Measurements from ENCODE around the gene GLYR1. TPM values are rescaled to one million over a fixed set of nuclear protein-coding genes. Genes with fewer than 3 reads are reported as not detected.

Gene GLYR1
- polyA plus RNA-seq, 1 donor (not counting 4 experiments of a cell fraction or from before 2014, with no cell fraction given): 42.6 TPM

DNA sequence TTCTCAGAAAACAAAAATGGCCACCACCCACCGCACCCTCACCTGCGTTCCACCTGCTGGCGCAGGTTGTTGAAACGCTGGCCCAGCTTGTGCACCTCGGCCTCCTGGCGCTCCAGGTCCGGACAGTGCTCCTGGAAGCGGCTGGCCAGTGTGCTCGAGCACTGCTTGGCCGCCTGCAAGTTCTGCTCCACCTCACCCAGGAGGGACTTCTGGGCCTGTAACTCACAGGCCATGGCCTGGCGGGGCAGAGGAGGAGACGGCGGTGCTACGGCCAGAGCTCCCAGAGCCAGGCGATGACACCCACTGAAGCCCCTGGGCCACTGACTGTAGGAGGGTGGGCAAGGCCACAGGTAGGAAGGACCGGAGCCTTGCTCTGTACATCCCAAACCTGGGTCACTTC is 43.6 kb upstream of the GLYR1 start:
- dilution Hi-C loops (cut with MboI; ENCODE audit: extremely low pct_ligation_motif_present, low sequenced_read_pairs): no loop called here
- peaks cover 44 to 51% of the 10 kb centered on the region in 2 experiments for H3K36me3 ChIP-seq (ENCODE audit: control insufficient read depth in 2 of 2, extremely low read depth in 1 of 2, insufficient read depth in 2 of 2, low read length in 2 of 2)

GRCh38 chr16:4890026-4890425 is 42.9 kb upstream of the GLYR1 start:
- Histone ChIP-seq H3K9me1 (ENCODE audit: control insufficient read depth, extremely low read depth, insufficient read depth, low read length) (no peaks in the 10 kb centered on the region), H3K9me3 (ENCODE audit: control insufficient read depth, low read depth, low read length) (no peaks in the 10 kb centered on the region), H3K36me3 (ENCODE audit: control insufficient read depth in 2 of 2, extremely low read depth in 1 of 2, insufficient read depth in 2 of 2, low read length in 2 of 2) (peaks cover 44 to 50% of the 10 kb centered on the region in 2 experiments), H3K4me3 (ENCODE audit: control insufficient read depth in 2 of 3, extremely low read depth in 1 of 3, insufficient read depth in 2 of 3, low read depth in 1 of 3, low read length in 3 of 3) (no peak overlapping the region), H3K79me2 (ENCODE audit: control insufficient read depth, insufficient read depth, low read length) (no peaks in the 10 kb centered on the region), H2AFZ (ENCODE audit: control insufficient read depth, low read length) (no peak overlapping the region), H3K27ac (ENCODE audit: control insufficient read depth, insufficient read depth, low read length) (no peak overlapping the region), H3K4me2 (ENCODE audit: control insufficient read depth, extremely low read depth, insufficient read depth, low read depth, low read length) (no peak overlapping the region), H3K4me1 (ENCODE audit: control insufficient read depth, extremely low read depth, insufficient read depth, low read length) (no peaks in the 10 kb centered on the region), H3K9ac (ENCODE audit: control insufficient read depth, extremely low read depth, insufficient read depth, low read length) (no peak overlapping the region), H3K27me3 (ENCODE audit: control insufficient read depth, extremely low read depth, insufficient read depth, low read length) (no peaks in the 10 kb centered on the region), H4K20me1 (ENCODE audit: control insufficient read depth, extremely low read depth, insufficient read depth, low read length) (no peaks in the 10 kb centered on the region)
- dilution Hi-C loops (cut with MboI; ENCODE audit: extremely low pct_ligation_motif_present, low sequenced_read_pairs): no loop called here
- no peak for TF ChIP-seq EZH2 (IDR thresholded peaks at IDR 0.05; ENCODE audit: low read length)
- TF ChIP-seq, protein P1, sequence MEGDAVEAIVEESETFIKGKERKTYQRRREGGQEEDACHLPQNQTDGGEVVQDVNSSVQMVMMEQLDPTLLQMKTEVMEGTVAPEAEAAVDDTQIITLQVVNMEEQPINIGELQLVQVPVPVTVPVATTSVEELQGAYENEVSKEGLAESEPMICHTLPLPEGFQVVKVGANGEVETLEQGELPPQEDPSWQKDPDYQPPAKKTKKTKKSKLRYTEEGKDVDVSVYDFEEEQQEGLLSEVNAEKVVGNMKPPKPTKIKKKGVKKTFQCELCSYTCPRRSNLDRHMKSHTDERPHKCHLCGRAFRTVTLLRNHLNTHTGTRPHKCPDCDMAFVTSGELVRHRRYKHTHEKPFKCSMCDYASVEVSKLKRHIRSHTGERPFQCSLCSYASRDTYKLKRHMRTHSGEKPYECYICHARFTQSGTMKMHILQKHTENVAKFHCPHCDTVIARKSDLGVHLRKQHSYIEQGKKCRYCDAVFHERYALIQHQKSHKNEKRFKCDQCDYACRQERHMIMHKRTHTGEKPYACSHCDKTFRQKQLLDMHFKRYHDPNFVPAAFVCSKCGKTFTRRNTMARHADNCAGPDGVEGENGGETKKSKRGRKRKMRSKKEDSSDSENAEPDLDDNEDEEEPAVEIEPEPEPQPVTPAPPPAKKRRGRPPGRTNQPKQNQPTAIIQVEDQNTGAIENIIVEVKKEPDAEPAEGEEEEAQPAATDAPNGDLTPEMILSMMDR (optimal IDR thresholded peaks at IDR 0.05 in 1 of 3, IDR thresholded peaks at IDR 0.05 in 1 of 3, conservative IDR thresholded peaks at IDR 0.05 in 1 of 3; ENCODE audit: extremely low read depth in 1 of 3, insufficient read depth in 2 of 3, low read length in 3 of 3): no peak
- FAIRE-seq (no peak), DNase-seq (ENCODE audit: low read depth, low spot score) (no peak)

More for the DNA sequence above, 43.6 kb upstream of the GLYR1 start:
- no peaks in the 10 kb centered on the region for H3K4me1 ChIP-seq (ENCODE audit: control insufficient read depth, extremely low read depth, insufficient read depth, low read length)
- H3K4me2 ChIP-seq (ENCODE audit: control insufficient read depth, extremely low read depth, insufficient read depth, low read depth, low read length): no peak overlapping the region
- no peaks in the 10 kb centered on the region for H3K27me3 ChIP-seq (ENCODE audit: control insufficient read depth, extremely low read depth, insufficient read depth, low read length)
- DNase-seq (ENCODE audit: low read depth, low spot score) (no peak), FAIRE-seq (no peak)
- no peak overlapping the region for H3K27ac ChIP-seq (ENCODE audit: control insufficient read depth, insufficient read depth, low read length)
- H3K4me3 ChIP-seq (ENCODE audit: control insufficient read depth in 2 of 3, extremely low read depth in 1 of 3, insufficient read depth in 2 of 3, low read depth in 1 of 3, low read length in 3 of 3): no peak overlapping the region
- no peak overlapping the region for H2AFZ ChIP-seq (ENCODE audit: control insufficient read depth, low read length)
- H3K9me1 ChIP-seq (ENCODE audit: control insufficient read depth, extremely low read depth, insufficient read depth, low read length): no peaks in the 10 kb centered on the region
- no peak overlapping the region for H3K9ac ChIP-seq (ENCODE audit: control insufficient read depth, extremely low read depth, insufficient read depth, low read length)
- H4K20me1 ChIP-seq (ENCODE audit: control insufficient read depth, extremely low read depth, insufficient read depth, low read length): no peaks in the 10 kb centered on the region
- no peaks in the 10 kb centered on the region for H3K79me2 ChIP-seq (ENCODE audit: control insufficient read depth, insufficient read depth, low read length)
- TF ChIP-seq, protein P1 (optimal IDR thresholded peaks at IDR 0.05 in 1 of 3, IDR thresholded peaks at IDR 0.05 in 1 of 3, conservative IDR thresholded peaks at IDR 0.05 in 1 of 3; ENCODE audit: extremely low read depth in 1 of 3, insufficient read depth in 2 of 3, low read length in 3 of 3): no peak
- no peaks in the 10 kb centered on the region for H3K9me3 ChIP-seq (ENCODE audit: control insufficient read depth, low read depth, low read length)
